PC-3 (cell line): ENCODE results near the gene SCUBE3. TPM values are rescaled to one million over a fixed set of nuclear protein-coding genes. Genes with fewer than 3 reads are reported as not detected.

ENCODE experiments used
- ATAC-seq: fragments of 200-7000 bp; cut with Tn5 transposase; 2 replicates; pipeline ENCODE4 v1.9.1; 2020; ENCODE audit warnings: mild to moderate bottlenecking, moderate library complexity
- BruUV-seq: library from RNA; stranded (reverse); fragments of 400-500 nt; replicated peaks from 2 replicates; lab custom pipeline; 2021; lab: Mats Ljungman, UMichigan
- CTCF ChIA-PET: fragments of 300-600 bp; sonication (Branson Sonifier 250); formaldehyde crosslinking; loops from one replicate; lab custom pipeline; 2022; ENCODE audit warnings: antibody characterized with exemption; lab: Charles Lee
- POLR2A ChIA-PET: fragments of 300-600 bp; sonication (Branson Sonifier 250); formaldehyde crosslinking; loops from one replicate; lab custom pipeline; 2022; ENCODE audit warnings: antibody characterized with exemption; ENCODE audit not compliant: unreplicated experiment; lab: Charles Lee
- DNase-seq: peaks from one replicate; pipeline ENCODE4 v3.0.0-alpha.2; 2015
- H2AFZ ChIP-seq: fragments of 300-600 bp; sonication (generic); 2 replicates; pipeline ENCODE4 v1.6.0; 2016; ENCODE audit warnings: antibody characterized with exemption, low read length
- H3F3A ChIP-seq: fragments of 300-600 bp; sonication (generic); one replicate; pipeline ENCODE4 v1.6.0; 2017; ENCODE audit warnings: antibody characterized with exemption, low read length, control low read depth, mild to moderate bottlenecking; ENCODE audit not compliant: unreplicated experiment
- H3K27ac ChIP-seq: fragments of 300-600 bp; sonication (generic); 2 replicates; pipeline ENCODE4 v1.5.1; 2016; ENCODE audit warnings: mild to moderate bottlenecking, low read length
- H3K27me3 ChIP-seq: fragments of 300-600 bp; sonication (generic); 2 replicates; pipeline ENCODE4 v1.6.1; 2016; ENCODE audit warnings: low read length, mixed read lengths
- H3K36me3 ChIP-seq: fragments of 300-600 bp; sonication (generic); 2 replicates; pipeline ENCODE4 v1.6.1; 2016; ENCODE audit warnings: low read depth, mixed run types, low read length, mixed read lengths
- H3K4me1 ChIP-seq: fragments of 300-600 bp; sonication (generic); 2 replicates; pipeline ENCODE4 v1.5.1; 2016; ENCODE audit warnings: low read length; ENCODE audit not compliant: insufficient read depth
- H3K4me2 ChIP-seq: fragments of 300-600 bp; sonication (generic); 2 replicates; pipeline ENCODE4 v1.6.0; 2016; ENCODE audit warnings: low read length
- H3K4me3 ChIP-seq: fragments of 300-600 bp; sonication (generic); 2 replicates; pipeline ENCODE4 v1.5.1; 2016; ENCODE audit warnings: mild to moderate bottlenecking, low read length, mixed read lengths
- H3K79me2 ChIP-seq: fragments of 300-600 bp; sonication (generic); 2 replicates; pipeline ENCODE4 v1.6.1; 2017; ENCODE audit warnings: low read length, mixed read lengths
- H3K9ac ChIP-seq: fragments of 300-600 bp; sonication (generic); 2 replicates; pipeline ENCODE4 v1.6.0; 2016; ENCODE audit warnings: mild to moderate bottlenecking, low read length
- H3K9me2 ChIP-seq: fragments of 300-600 bp; sonication (generic); replicated peaks from 2 replicates; pipeline ENCODE4 v1.6.1; 2016; ENCODE audit warnings: mixed run types, low read length, mixed read lengths
- H3K9me3 ChIP-seq: fragments of 300-600 bp; sonication (generic); 2 replicates; pipeline ENCODE4 v1.6.1; 2016; ENCODE audit warnings: low read length, mixed read lengths
- H4K20me1 ChIP-seq: fragments of 300-600 bp; sonication (generic); 2 replicates; pipeline ENCODE4 v1.6.1; 2016; ENCODE audit warnings: low read length, mixed read lengths
- CTCF ChIP-seq: fragments of 300-600 bp; sonication (generic); conservative IDR thresholded peaks from 2 replicates; pipeline ENCODE4 v1.5.1; 2017; ENCODE audit warnings: antibody characterized with exemption, low read depth, mild to moderate bottlenecking, low read length
- EZH2 ChIP-seq: fragments of 300-600 bp; sonication (generic); IDR thresholded peaks from one replicate; pipeline ENCODE4 v1.6.1; 2017; ENCODE audit warnings: antibody characterized with exemption, mild to moderate bottlenecking, low read length; ENCODE audit not compliant: unreplicated experiment
- EZH2phosphoT487 ChIP-seq: fragments of 300-600 bp; sonication (generic); IDR thresholded peaks from 2 replicates; pipeline ENCODE4 v1.6.1; 2018; ENCODE audit warnings: mild to moderate bottlenecking, antibody characterized with exemption, low read length, borderline replicate concordance
- intact Hi-C: fragments of 100-400 bp; cut with micrococcal nuclease; formaldehyde crosslinking; loops from 2 replicates; pipeline ENCODE4 v1.9.0; 2023
- total RNA-seq: library from RNA; depleted of rRNA; stranded (reverse); fragments of >200 nt; gene quantifications from 2 replicates; pipeline ENCODE4 v1.2.3, GENCODE V29; 2014

Gene SCUBE3
- total RNA-seq, 1 experiment from 2014 or later, result 1.5 TPM

- H3K79me2 ChIP-seq, result no peaks in the 10 kb centered on the region
- no TSS peak for BruUV-seq
- TF ChIP-seq EZH2, result no peak
- no peak for TF ChIP-seq EZH2phosphoT487
- TF ChIP-seq CTCF, result no peak
- H4K20me1 ChIP-seq, result no peaks in the 10 kb centered on the region
- peak overlapping the region; percentile 76; the same call in 1 of the 2 replicates for H3K4me3 ChIP-seq
- H3K36me3 ChIP-seq, result no peaks in the 10 kb centered on the region
- peak overlapping the region; percentile 85; the same call in 1 of the 2 replicates for H2AFZ ChIP-seq
- H3K9ac ChIP-seq, result no peak overlapping the region
- POLR2A ChIA-PET, result no interaction called here
- H3K4me2 ChIP-seq, result peak overlapping the region; percentile 94
- CTCF ChIA-PET, result no interaction called here
- DNase-seq (no peak), ATAC-seq (no peak)
- no peaks in the 10 kb centered on the region for H3K9me2 ChIP-seq
- no peak overlapping the region for H3K27ac ChIP-seq
- no peaks in the 10 kb centered on the region for H3K9me3 ChIP-seq
- peaks cover 13% of the 10 kb centered on the region; the same call in 1 of the 2 replicates for H3K4me1 ChIP-seq
- intact Hi-C loops, result no loop called here
- no peaks in the 10 kb centered on the region for H3F3A ChIP-seq
- no peaks in the 10 kb centered on the region for H3K27me3 ChIP-seq
These were observed 411 bp upstream of the SCUBE3 start for GRCh38 chr6:35213298-35213791.

GRCh38 chr6:35214869-35215664 lies 1.3 kb downstream of the SCUBE3 start:
- H3F3A ChIP-seq, result no peaks in the 10 kb centered on the region
- no peak for ATAC-seq
- peak overlapping the region; percentile 94 for H3K4me2 ChIP-seq
- no peak overlapping the region for H2AFZ ChIP-seq
- TF ChIP-seq EZH2phosphoT487, result no peak
- TF ChIP-seq EZH2, result no peak
- no peak for TF ChIP-seq CTCF
- no peaks in the 10 kb centered on the region for H4K20me1 ChIP-seq
- H3K4me1 ChIP-seq, result peaks cover 13% of the 10 kb centered on the region; the same call in 1 of the 2 replicates
- H3K9me3 ChIP-seq, result no peaks in the 10 kb centered on the region
- H3K27me3 ChIP-seq, result no peaks in the 10 kb centered on the region
- H3K4me3 ChIP-seq, result peak overlapping the region; percentile 76; the same call in 1 of the 2 replicates
- ChIA-PET POLR2A (no interaction called here), CTCF (interaction anchor here (0.5 kb wide), 1 partner anchor 75 kb away, joined by 3 read pairs; no protein-coding TSS in a partner anchor)
- H3K9ac ChIP-seq, result peak overlapping the region; percentile 47; the same call in 1 of the 2 replicates
- BruUV-seq, result TSS peak; percentile 22
- no peaks in the 10 kb centered on the region for H3K9me2 ChIP-seq
- H3K36me3 ChIP-seq, result no peaks in the 10 kb centered on the region
- intact Hi-C loops, result no loop called here
- no peaks in the 10 kb centered on the region for H3K79me2 ChIP-seq
- no peak for DNase-seq
- H3K27ac ChIP-seq, result no peak overlapping the region
